Retinal pigment epithelial cell (primary cell): Measurements from ENCODE around the gene BRWD1.

ENCODE experiments used
- DNase-seq: peaks from one replicate; pipeline ENCODE4 v3.0.0-alpha.2; 2010; ENCODE audit warnings: low read depth
- H3K4me3 ChIP-seq: 2 replicates; pipeline ENCODE4 v1.5.1; 2011; ENCODE audit warnings: mild to moderate bottlenecking, low read length, control low read depth, moderate library complexity
- CTCF ChIP-seq: conservative IDR thresholded peaks from 2 replicates; pipeline ENCODE4 v1.5.1; 2011; ENCODE audit warnings: low read depth, low read length, control low read depth, inconsistent platforms

The BRWD1 gene

GRCh38 chr21:39176271-39176709 is 137.1 kb downstream of the BRWD1 start:
- TF ChIP-seq CTCF, result no peak
- H3K4me3 ChIP-seq, result no peak overlapping the region
- no peak for DNase-seq

GRCh38 chr21:39175665-39176064 is 137.8 kb downstream of the BRWD1 start:
- DNase-seq, result no peak
- H3K4me3 ChIP-seq, result no peak overlapping the region
- no peak for TF ChIP-seq CTCF

- DNase-seq, result no peak
- H3K4me3 ChIP-seq, result no peak overlapping the region
- TF ChIP-seq CTCF, result peak; percentile 46
These were observed 138.3 kb downstream of the BRWD1 start for GRCh38 chr21:39175154-39175553.

- DNase-seq, result no peak
- no peak for TF ChIP-seq CTCF
- no peak overlapping the region for H3K4me3 ChIP-seq
These were observed 139.4 kb downstream of the BRWD1 start for GRCh38 chr21:39173716-39174680.

- H3K4me3 ChIP-seq, result no peak overlapping the region
- no peak for TF ChIP-seq CTCF
- no peak for DNase-seq
These were observed 143.5 kb downstream of the BRWD1 start for GRCh38 chr21:39169906-39170305.

GRCh38 chr21:39168800-39169199 is 144.6 kb downstream of the BRWD1 start:
- no peak overlapping the region for H3K4me3 ChIP-seq
- DNase-seq, result no peak
- TF ChIP-seq CTCF, result no peak

GRCh38 chr21:39164523-39164922 is 148.9 kb downstream of the BRWD1 start:
- DNase-seq, result no peak
- H3K4me3 ChIP-seq, result no peak overlapping the region
- no peak for TF ChIP-seq CTCF
